H1 (cell line): Measurements from ENCODE around the gene ARHGAP4. TPM values are rescaled to one million over a fixed set of nuclear protein-coding genes. Genes with fewer than 3 reads are reported as not detected.

ENCODE experiments used
- BRCA1 ChIP-seq: IDR thresholded peaks from 2 replicates; pipeline ENCODE4 v1.6.1; 2012; ENCODE audit warnings: low read depth, low read length, improper control_type of control experiment
- CTCF ChIP-seq, 3 experiments: IDR thresholded peaks; 1 replicate in 2 of 3; 2 replicates in 1 of 3; pipeline versions ENCODE4 v1.5.1 to v1.6.1; 2011; ENCODE audit warnings: low read length in 3 of 3, mild to moderate bottlenecking in 3 of 3, inconsistent platforms in 2 of 3, low read depth in 1 of 3, moderate library complexity in 1 of 3; ENCODE audit not compliant: insufficient read depth in 1 of 3; ENCODE audit errors: control extremely low read depth in 1 of 3
- E2F6 ChIP-seq: IDR thresholded peaks from 2 replicates; pipeline ENCODE4 v1.6.1; 2012; ENCODE audit warnings: inconsistent platforms
- JUN ChIP-seq: IDR thresholded peaks from 2 replicates; pipeline ENCODE4 v1.6.1; 2011; ENCODE audit warnings: low read depth, mild to moderate bottlenecking, improper control_type of control experiment, low read length
- MAFK ChIP-seq: IDR thresholded peaks from 2 replicates; pipeline ENCODE4 v1.6.1; 2012; ENCODE audit warnings: low read depth, mild to moderate bottlenecking, improper control_type of control experiment, low read length
- SIX5 ChIP-seq: IDR thresholded peaks from 2 replicates; pipeline ENCODE4 v1.6.1; 2011; ENCODE audit warnings: mild to moderate bottlenecking, low read depth, low read length
- polyA plus RNA-seq, 7 experiments: library from polyadenylated mRNA; depleted of rRNA in 3 of 7; stranded (reverse) in 5 of 7; unstranded in 2 of 7; fragments of >200 nt in 5 of 7; fragments of 200-250 nt in 2 of 7; gene quantifications; 1 replicate in 5 of 7; 2 replicates in 1 of 7; 4 replicates in 1 of 7; pipeline versions ENCODE4 v1.2.1 to v1.2.3, GENCODE V29; 2011 to 2013; ENCODE audit warnings: missing spikeins in 2 of 7, mixed read lengths in 2 of 7
- total RNA-seq: library from RNA; stranded (reverse); fragmentation: NEBNext Ultra II Directional; extraction: Animal tissue kit (Norgen Biotek cat#: 25700); gene quantifications from 2 replicates; pipeline ENCODE4 v1.2.1, GENCODE V29; 2021

ARHGAP4 gene
- total and polyA plus RNA-seq, 2 of the 8 experiments (the other 6 are each of a cell fraction or from before 2014, with no cell fraction given), result 23.9 to 26.0 TPM

GRCh38 chrX:153947009-153947769 lies 21.1 kb upstream of the ARHGAP4 start (continued):
- TF ChIP-seq E2F6 (no peak), JUN (no peak), SIX5 (no peak), BRCA1 (no peak), MAFK (no peak), CTCF (IDR thresholded peaks at IDR 0.05; ENCODE audit: control extremely low read depth in 1 of 3, insufficient read depth in 1 of 3, low read depth in 1 of 3, low read length in 3 of 3) (peak in 2 of 3 experiments; percentile 77 to 99; a peak in 3 of 4 replicates)
